ENCODE measurements around the gene FSIP2.

Gene FSIP2

GRCh38 chr2:185738679-185739472 lies at the start of gene FSIP2:
Gene FSIP2 (plus strand): TSS chr2:185738804. CDS start chr2:185738895, 91 bp downstream.
- no peaks in the 10 kb centered on the region for H3K36me3 ChIP-seq (ENCODE audit: control insufficient read depth in 5 of 5, insufficient read depth in 5 of 5, low read length in 5 of 5)
- H3K9ac ChIP-seq (ENCODE audit: low read length in 5 of 5), result peak within 1 kb of the TSS in 1 of 5 donors; percentile 44
- peaks cover 0 to 11% (median 6%) of the 10 kb centered on the region in 5 donors for H3K4me1 ChIP-seq (ENCODE audit: control insufficient read depth in 5 of 5, insufficient read depth in 5 of 5, low read length in 5 of 5)
- H3K9me3 ChIP-seq (ENCODE audit: control insufficient read depth in 5 of 5, low read length in 5 of 5), result no peaks in the 10 kb centered on the region
- H3K27ac ChIP-seq (ENCODE audit: low read depth, low read length), result no peak within 1 kb of the TSS
- H3K4me3 ChIP-seq (ENCODE audit: low read depth in 1 of 5, low read length in 5 of 5), result peak within 1 kb of the TSS; percentile 54 to 75 (median 59)
- peaks cover 0 to 3% (median 0%) of the 10 kb centered on the region in 5 donors for H3K27me3 ChIP-seq (ENCODE audit: control insufficient read depth in 5 of 5, insufficient read depth in 4 of 5, low read length in 5 of 5)

- no peak overlapping the region for H3K27ac ChIP-seq (ENCODE audit: low read depth, low read length)
- no peak overlapping the region for H3K9ac ChIP-seq (ENCODE audit: low read length in 5 of 5)
Observed at GRCh38 chr2:185689906-185690539, 48.6 kb upstream of the FSIP2 start.

GRCh38 chr2:185695711-185696235 lies 42.8 kb upstream of the FSIP2 start:
- H3K4me3 ChIP-seq (ENCODE audit: low read depth in 1 of 5, low read length in 5 of 5), result no peak overlapping the region

More at GRCh38 chr2:185689906-185690539, 48.6 kb upstream of the FSIP2 start:
- Histone ChIP-seq H3K4me1 (ENCODE audit: control insufficient read depth in 5 of 5, insufficient read depth in 5 of 5, low read length in 5 of 5) (no peaks in the 10 kb centered on the region), H3K27me3 (ENCODE audit: control insufficient read depth in 5 of 5, insufficient read depth in 4 of 5, low read length in 5 of 5) (no peaks in the 10 kb centered on the region), H3K36me3 (ENCODE audit: control insufficient read depth in 5 of 5, insufficient read depth in 5 of 5, low read length in 5 of 5) (no peaks in the 10 kb centered on the region), H3K9me3 (ENCODE audit: control insufficient read depth in 5 of 5, low read length in 5 of 5) (no peaks in the 10 kb centered on the region), H3K4me3 (ENCODE audit: low read depth in 1 of 5, low read length in 5 of 5) (no peak overlapping the region)

GRCh38 chr2:185700883-185701282 lies 37.7 kb upstream of the FSIP2 start:
- no peak overlapping the region for H3K4me3 ChIP-seq (ENCODE audit: low read depth in 1 of 5, low read length in 5 of 5)
- H3K27ac ChIP-seq (ENCODE audit: low read depth, low read length), result no peak overlapping the region
- H3K27me3 ChIP-seq (ENCODE audit: control insufficient read depth in 5 of 5, insufficient read depth in 4 of 5, low read length in 5 of 5), result no peaks in the 10 kb centered on the region
- no peaks in the 10 kb centered on the region for H3K4me1 ChIP-seq (ENCODE audit: control insufficient read depth in 5 of 5, insufficient read depth in 5 of 5, low read length in 5 of 5)
- no peaks in the 10 kb centered on the region for H3K36me3 ChIP-seq (ENCODE audit: control insufficient read depth in 5 of 5, insufficient read depth in 5 of 5, low read length in 5 of 5)
- H3K9me3 ChIP-seq (ENCODE audit: control insufficient read depth in 5 of 5, low read length in 5 of 5), result no peaks in the 10 kb centered on the region
- no peak overlapping the region for H3K9ac ChIP-seq (ENCODE audit: low read length in 5 of 5)

More at GRCh38 chr2:185695711-185696235, 42.8 kb upstream of the FSIP2 start:
- Histone ChIP-seq H3K27me3 (ENCODE audit: control insufficient read depth in 5 of 5, insufficient read depth in 4 of 5, low read length in 5 of 5) (no peaks in the 10 kb centered on the region), H3K9ac (ENCODE audit: low read length in 5 of 5) (no peak overlapping the region), H3K27ac (ENCODE audit: low read depth, low read length) (no peak overlapping the region), H3K4me1 (ENCODE audit: control insufficient read depth in 5 of 5, insufficient read depth in 5 of 5, low read length in 5 of 5) (no peaks in the 10 kb centered on the region), H3K36me3 (ENCODE audit: control insufficient read depth in 5 of 5, insufficient read depth in 5 of 5, low read length in 5 of 5) (no peaks in the 10 kb centered on the region), H3K9me3 (ENCODE audit: control insufficient read depth in 5 of 5, low read length in 5 of 5) (no peaks in the 10 kb centered on the region)

- H3K27me3 ChIP-seq (ENCODE audit: control insufficient read depth in 5 of 5, insufficient read depth in 4 of 5, low read length in 5 of 5), result peaks cover 0 to 3% (median 0%) of the 10 kb centered on the region in 5 donors
- H3K27ac ChIP-seq (ENCODE audit: low read depth, low read length), result no peak overlapping the region
- no peaks in the 10 kb centered on the region for H3K9me3 ChIP-seq (ENCODE audit: control insufficient read depth in 5 of 5, low read length in 5 of 5)
- H3K4me1 ChIP-seq (ENCODE audit: control insufficient read depth in 5 of 5, insufficient read depth in 5 of 5, low read length in 5 of 5), result peaks cover 0 to 11% (median 6%) of the 10 kb centered on the region in 5 donors
- H3K4me3 ChIP-seq (ENCODE audit: low read depth in 1 of 5, low read length in 5 of 5), result no peak overlapping the region
- H3K36me3 ChIP-seq (ENCODE audit: control insufficient read depth in 5 of 5, insufficient read depth in 5 of 5, low read length in 5 of 5), result no peaks in the 10 kb centered on the region
- no peak overlapping the region for H3K9ac ChIP-seq (ENCODE audit: low read length in 5 of 5)
Observed at GRCh38 chr2:185734658-185735057, 3.9 kb upstream of the FSIP2 start.

- no peaks in the 10 kb centered on the region for H3K36me3 ChIP-seq (ENCODE audit: control insufficient read depth in 5 of 5, insufficient read depth in 5 of 5, low read length in 5 of 5)
- no peak overlapping the region for H3K27ac ChIP-seq (ENCODE audit: low read depth, low read length)
- no peak overlapping the region for H3K4me3 ChIP-seq (ENCODE audit: low read depth in 1 of 5, low read length in 5 of 5)
- no peak overlapping the region for H3K9ac ChIP-seq (ENCODE audit: low read length in 5 of 5)
- no peaks in the 10 kb centered on the region for H3K9me3 ChIP-seq (ENCODE audit: control insufficient read depth in 5 of 5, low read length in 5 of 5)
- peaks cover 0 to 3% (median 0%) of the 10 kb centered on the region in 5 donors for H3K27me3 ChIP-seq (ENCODE audit: control insufficient read depth in 5 of 5, insufficient read depth in 4 of 5, low read length in 5 of 5)
- peaks cover 0 to 11% (median 6%) of the 10 kb centered on the region in 5 donors for H3K4me1 ChIP-seq (ENCODE audit: control insufficient read depth in 5 of 5, insufficient read depth in 5 of 5, low read length in 5 of 5)
Observed at GRCh38 chr2:185736210-185736609, 2.4 kb upstream of the FSIP2 start.

GRCh38 chr2:185745864-185746859 lies 7.6 kb downstream of the FSIP2 start:
- no peak overlapping the region for H3K9ac ChIP-seq (ENCODE audit: low read length in 5 of 5)
- no peak overlapping the region for H3K4me3 ChIP-seq (ENCODE audit: low read depth in 1 of 5, low read length in 5 of 5)
- H3K9me3 ChIP-seq (ENCODE audit: control insufficient read depth in 5 of 5, low read length in 5 of 5), result no peaks in the 10 kb centered on the region
- H3K27me3 ChIP-seq (ENCODE audit: control insufficient read depth in 5 of 5, insufficient read depth in 4 of 5, low read length in 5 of 5), result no peaks in the 10 kb centered on the region
- no peaks in the 10 kb centered on the region for H3K36me3 ChIP-seq (ENCODE audit: control insufficient read depth in 5 of 5, insufficient read depth in 5 of 5, low read length in 5 of 5)
- H3K27ac ChIP-seq (ENCODE audit: low read depth, low read length), result no peak overlapping the region
- H3K4me1 ChIP-seq (ENCODE audit: control insufficient read depth in 5 of 5, insufficient read depth in 5 of 5, low read length in 5 of 5), result no peaks in the 10 kb centered on the region

GRCh38 chr2:185757356-185757755 lies 18.8 kb downstream of the FSIP2 start:
- Histone ChIP-seq H3K27me3 (ENCODE audit: control insufficient read depth in 5 of 5, insufficient read depth in 4 of 5, low read length in 5 of 5) (no peaks in the 10 kb centered on the region), H3K36me3 (ENCODE audit: control insufficient read depth in 5 of 5, insufficient read depth in 5 of 5, low read length in 5 of 5) (no peaks in the 10 kb centered on the region), H3K9me3 (ENCODE audit: control insufficient read depth in 5 of 5, low read length in 5 of 5) (no peaks in the 10 kb centered on the region), H3K27ac (ENCODE audit: low read depth, low read length) (no peak overlapping the region), H3K9ac (ENCODE audit: low read length in 5 of 5) (no peak overlapping the region), H3K4me1 (ENCODE audit: control insufficient read depth in 5 of 5, insufficient read depth in 5 of 5, low read length in 5 of 5) (no peaks in the 10 kb centered on the region), H3K4me3 (ENCODE audit: low read depth in 1 of 5, low read length in 5 of 5) (no peak overlapping the region)

GRCh38 chr2:185771396-185771795 lies 32.8 kb downstream of the FSIP2 start:
- H3K27me3 ChIP-seq (ENCODE audit: control insufficient read depth in 5 of 5, insufficient read depth in 4 of 5, low read length in 5 of 5), result no peaks in the 10 kb centered on the region

More at GRCh38 chr2:185771396-185771795, 32.8 kb downstream of the FSIP2 start:
- Histone ChIP-seq H3K36me3 (ENCODE audit: control insufficient read depth in 5 of 5, insufficient read depth in 5 of 5, low read length in 5 of 5) (no peaks in the 10 kb centered on the region), H3K4me3 (ENCODE audit: low read depth in 1 of 5, low read length in 5 of 5) (peak overlapping the region in 1 of 5 donors; percentile 23), H3K9ac (ENCODE audit: low read length in 5 of 5) (no peak overlapping the region), H3K4me1 (ENCODE audit: control insufficient read depth in 5 of 5, insufficient read depth in 5 of 5, low read length in 5 of 5) (no peaks in the 10 kb centered on the region), H3K27ac (ENCODE audit: low read depth, low read length) (no peak overlapping the region), H3K9me3 (ENCODE audit: control insufficient read depth in 5 of 5, low read length in 5 of 5) (peaks cover 14 to 43% (median 41%) of the 10 kb centered on the region in 5 donors)

Measured in subcutaneous abdominal adipose tissue (tissue), 5 donors.